ENCODE results near the gene ZNF425.

DNA sequence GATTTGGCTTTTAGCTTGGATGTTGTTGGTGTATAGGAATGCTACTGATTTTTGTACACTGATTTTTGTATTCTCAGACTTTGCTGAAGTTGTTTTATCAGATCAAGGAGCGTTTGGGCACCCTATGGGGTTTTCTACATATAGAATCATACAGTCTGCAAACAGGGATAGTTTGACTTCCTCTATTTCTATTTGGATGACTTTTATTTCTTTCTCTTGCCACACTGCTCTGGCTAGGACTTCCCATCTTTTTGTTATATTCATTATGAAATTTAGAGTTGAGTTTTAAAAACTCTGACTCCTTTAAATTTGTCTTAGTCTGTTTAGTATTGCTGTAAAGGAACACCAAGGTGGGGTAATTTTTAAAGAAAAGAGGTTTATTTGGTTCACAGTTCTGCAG, 40.3 kb downstream of the ZNF425 start:
- TF ChIP-seq, protein P1, sequence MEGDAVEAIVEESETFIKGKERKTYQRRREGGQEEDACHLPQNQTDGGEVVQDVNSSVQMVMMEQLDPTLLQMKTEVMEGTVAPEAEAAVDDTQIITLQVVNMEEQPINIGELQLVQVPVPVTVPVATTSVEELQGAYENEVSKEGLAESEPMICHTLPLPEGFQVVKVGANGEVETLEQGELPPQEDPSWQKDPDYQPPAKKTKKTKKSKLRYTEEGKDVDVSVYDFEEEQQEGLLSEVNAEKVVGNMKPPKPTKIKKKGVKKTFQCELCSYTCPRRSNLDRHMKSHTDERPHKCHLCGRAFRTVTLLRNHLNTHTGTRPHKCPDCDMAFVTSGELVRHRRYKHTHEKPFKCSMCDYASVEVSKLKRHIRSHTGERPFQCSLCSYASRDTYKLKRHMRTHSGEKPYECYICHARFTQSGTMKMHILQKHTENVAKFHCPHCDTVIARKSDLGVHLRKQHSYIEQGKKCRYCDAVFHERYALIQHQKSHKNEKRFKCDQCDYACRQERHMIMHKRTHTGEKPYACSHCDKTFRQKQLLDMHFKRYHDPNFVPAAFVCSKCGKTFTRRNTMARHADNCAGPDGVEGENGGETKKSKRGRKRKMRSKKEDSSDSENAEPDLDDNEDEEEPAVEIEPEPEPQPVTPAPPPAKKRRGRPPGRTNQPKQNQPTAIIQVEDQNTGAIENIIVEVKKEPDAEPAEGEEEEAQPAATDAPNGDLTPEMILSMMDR (IDR thresholded peaks at IDR 0.05), result no peak
- no peak for TF ChIP-seq POLR2A (IDR thresholded peaks at IDR 0.05)
